ENCODE results near the gene SORBS2. TPM values are rescaled to one million over a fixed set of nuclear protein-coding genes. Genes with fewer than 3 reads are reported as not detected.

SORBS2 gene
- total RNA-seq, 1 experiment from 2014 or later, result 44.5 TPM

DNA sequence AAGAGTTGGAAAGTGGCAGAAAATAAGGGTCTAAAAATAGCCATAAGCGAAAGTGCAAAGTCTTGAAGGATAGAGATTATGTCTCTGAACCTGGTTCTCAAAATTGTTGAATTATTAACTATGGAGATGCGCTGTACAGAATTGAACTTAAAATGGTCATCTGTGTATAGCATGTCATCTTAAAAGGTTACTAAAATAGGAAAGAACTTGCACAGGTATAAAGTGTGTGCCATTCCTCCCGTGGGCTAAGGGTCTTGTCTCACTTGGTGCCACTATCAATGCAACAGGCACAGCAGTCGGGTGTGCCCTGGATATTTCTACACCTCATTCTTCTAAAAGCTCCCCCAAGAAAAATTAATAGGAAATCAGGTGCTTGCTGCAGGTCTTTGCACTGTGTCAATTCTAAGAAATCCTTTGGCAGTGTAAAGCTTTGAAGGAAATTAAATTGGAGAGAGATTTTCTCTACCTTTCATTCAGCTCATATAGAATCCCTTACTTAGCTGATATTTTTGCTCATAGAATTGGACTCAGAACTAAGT is 2.4 kb downstream of the SORBS2 start:
- H3K4me1 Mint-ChIP-seq, result peaks cover 56% of the 10 kb centered on the region
- ATAC-seq, result no peak

GRCh38 chr4:185809121-185809520 is 2.9 kb downstream of the SORBS2 start:
- ATAC-seq (no peak), DNase-seq (ENCODE audit: low spot score) (no peak)
- peaks cover 58% of the 10 kb centered on the region for H3K4me1 Mint-ChIP-seq
- no peak overlapping the region for H3K27ac Mint-ChIP-seq
- H3K4me3 Mint-ChIP-seq, result no peak overlapping the region
- CTCF ChIA-PET, result no interaction called here
- no peaks in the 10 kb centered on the region; the same call in 1 of the 2 replicates for H3K27me3 Mint-ChIP-seq (ENCODE audit: low read depth)
- 0 out of 2 replicates have a peak, but pooled peaks cover 3% of the 10 kb centered on the region for H3K9me3 Mint-ChIP-seq
- H3K36me3 Mint-ChIP-seq, result no peaks in the 10 kb centered on the region
- POLR2A ChIA-PET, result no interaction called here
- no peak for TF ChIP-seq ZBTB21 (CRISPR knock-in tag; IDR thresholded peaks at IDR 0.05; ENCODE audit: borderline replicate concordance)
- TF ChIP-seq FOXJ3 (CRISPR knock-in tag; IDR thresholded peaks at IDR 0.05; ENCODE audit: borderline replicate concordance), result no peak
- no peak for TF ChIP-seq ZNF671 (CRISPR knock-in tag; IDR thresholded peaks at IDR 0.05)
- TF ChIP-seq IRF2 (CRISPR knock-in tag; IDR thresholded peaks at IDR 0.05; ENCODE audit: borderline replicate concordance, low read depth), result no peak
- no peak for TF ChIP-seq PRDM15 (CRISPR knock-in tag; IDR thresholded peaks at IDR 0.05)
- no peak for TF ChIP-seq ZNF232 (CRISPR knock-in tag; IDR thresholded peaks at IDR 0.05)
- TF ChIP-seq, protein P1, sequence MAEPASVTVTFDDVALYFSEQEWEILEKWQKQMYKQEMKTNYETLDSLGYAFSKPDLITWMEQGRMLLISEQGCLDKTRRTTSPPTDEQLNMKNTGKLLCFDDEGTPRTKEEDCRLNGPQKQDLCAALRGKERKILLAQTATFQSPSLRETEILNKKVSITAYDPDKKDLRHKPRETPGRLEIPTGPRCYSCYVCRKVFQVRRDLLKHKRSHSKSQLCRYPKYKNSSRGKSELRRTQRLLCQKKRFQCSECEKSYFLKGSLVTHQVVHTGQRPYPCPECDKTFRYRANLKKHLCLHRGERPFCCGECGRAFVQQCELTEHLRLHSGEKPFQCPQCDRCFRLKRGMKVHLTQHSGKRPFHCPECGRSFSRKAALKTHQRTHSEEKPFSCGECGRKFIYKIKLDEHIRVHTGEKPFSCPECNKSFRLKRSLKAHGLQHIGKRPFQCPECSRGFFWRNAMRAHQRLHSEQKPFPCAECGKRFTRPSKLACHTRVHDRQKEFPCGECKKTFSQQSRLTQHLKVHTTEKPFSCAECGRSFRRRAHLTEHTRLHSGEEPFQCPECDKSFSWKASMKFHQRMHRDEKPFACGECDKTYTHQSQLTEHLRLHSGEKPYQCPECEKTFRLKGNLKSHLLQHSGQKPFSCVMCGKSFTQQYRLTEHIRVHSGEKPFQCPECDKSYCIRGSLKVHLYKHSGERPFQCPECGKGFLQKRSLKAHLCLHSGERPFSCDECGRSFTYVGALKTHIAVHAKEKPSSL (CRISPR knock-in tag; conservative IDR thresholded peaks at IDR 0.05), result no peak

More for the DNA sequence above, 2.4 kb downstream of the SORBS2 start:
- no peak overlapping the region for H3K4me3 Mint-ChIP-seq
- no peaks in the 10 kb centered on the region for H3K36me3 Mint-ChIP-seq
- no peak for DNase-seq (ENCODE audit: low spot score)
- 0 out of 2 replicates have a peak, but pooled peaks cover 3% of the 10 kb centered on the region for H3K9me3 Mint-ChIP-seq
- H3K27me3 Mint-ChIP-seq (ENCODE audit: low read depth), result no peaks in the 10 kb centered on the region; the same call in 1 of the 2 replicates
- TF ChIP-seq ZNF423 (CRISPR knock-in tag; IDR thresholded peaks at IDR 0.05) (no peak), ZNF121 (CRISPR knock-in tag; IDR thresholded peaks at IDR 0.05) (no peak), ZMAT4 (CRISPR knock-in tag; IDR thresholded peaks at IDR 0.05) (no peak), OVOL2 (CRISPR knock-in tag; IDR thresholded peaks at IDR 0.05; ENCODE audit: borderline replicate concordance) (no peak)
- TF ChIP-seq, protein P2, sequence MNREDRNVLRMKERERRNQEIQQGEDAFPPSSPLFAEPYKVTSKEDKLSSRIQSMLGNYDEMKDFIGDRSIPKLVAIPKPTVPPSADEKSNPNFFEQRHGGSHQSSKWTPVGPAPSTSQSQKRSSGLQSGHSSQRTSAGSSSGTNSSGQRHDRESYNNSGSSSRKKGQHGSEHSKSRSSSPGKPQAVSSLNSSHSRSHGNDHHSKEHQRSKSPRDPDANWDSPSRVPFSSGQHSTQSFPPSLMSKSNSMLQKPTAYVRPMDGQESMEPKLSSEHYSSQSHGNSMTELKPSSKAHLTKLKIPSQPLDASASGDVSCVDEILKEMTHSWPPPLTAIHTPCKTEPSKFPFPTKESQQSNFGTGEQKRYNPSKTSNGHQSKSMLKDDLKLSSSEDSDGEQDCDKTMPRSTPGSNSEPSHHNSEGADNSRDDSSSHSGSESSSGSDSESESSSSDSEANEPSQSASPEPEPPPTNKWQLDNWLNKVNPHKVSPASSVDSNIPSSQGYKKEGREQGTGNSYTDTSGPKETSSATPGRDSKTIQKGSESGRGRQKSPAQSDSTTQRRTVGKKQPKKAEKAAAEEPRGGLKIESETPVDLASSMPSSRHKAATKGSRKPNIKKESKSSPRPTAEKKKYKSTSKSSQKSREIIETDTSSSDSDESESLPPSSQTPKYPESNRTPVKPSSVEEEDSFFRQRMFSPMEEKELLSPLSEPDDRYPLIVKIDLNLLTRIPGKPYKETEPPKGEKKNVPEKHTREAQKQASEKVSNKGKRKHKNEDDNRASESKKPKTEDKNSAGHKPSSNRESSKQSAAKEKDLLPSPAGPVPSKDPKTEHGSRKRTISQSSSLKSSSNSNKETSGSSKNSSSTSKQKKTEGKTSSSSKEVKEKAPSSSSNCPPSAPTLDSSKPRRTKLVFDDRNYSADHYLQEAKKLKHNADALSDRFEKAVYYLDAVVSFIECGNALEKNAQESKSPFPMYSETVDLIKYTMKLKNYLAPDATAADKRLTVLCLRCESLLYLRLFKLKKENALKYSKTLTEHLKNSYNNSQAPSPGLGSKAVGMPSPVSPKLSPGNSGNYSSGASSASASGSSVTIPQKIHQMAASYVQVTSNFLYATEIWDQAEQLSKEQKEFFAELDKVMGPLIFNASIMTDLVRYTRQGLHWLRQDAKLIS (CRISPR knock-in tag; IDR thresholded peaks at IDR 0.05; ENCODE audit: borderline replicate concordance), result no peak
- no peak overlapping the region for H3K27ac Mint-ChIP-seq
- POLR2A ChIA-PET, result no interaction called here
- CTCF ChIA-PET, result no interaction called here

Measured in WTC11 (cell line).